Neutrophil (primary cell): Measurements from ENCODE around the gene HOXD10.

ENCODE experiments used
- H3K27ac ChIP-seq: fragments of 200-600 bp; sonication (generic); 2 replicates; pipeline ENCODE4 v1.5.1; 2016; ENCODE audit warnings: mild to moderate bottlenecking, moderate library complexity
- H3K27me3 ChIP-seq: fragments of 200-600 bp; sonication (generic); 2 replicates; pipeline ENCODE4 v1.6.0; 2016; ENCODE audit warnings: mild to moderate bottlenecking
- H3K36me3 ChIP-seq: fragments of 200-600 bp; sonication (generic); 2 replicates; pipeline ENCODE4 v1.5.1; 2017
- H3K4me1 ChIP-seq, 2 experiments: fragments of 200-600 bp in 1 of 2; sonication (generic) in 1 of 2; 1 replicate in 1 of 2; 2 replicates in 1 of 2; pipeline versions ENCODE4 v1.5.1 to v1.6.1; 2013 to 2016; ENCODE audit warnings: low read depth in 1 of 2, low read length in 1 of 2, mild to moderate bottlenecking in 1 of 2, moderate library complexity in 1 of 2; ENCODE audit not compliant: control insufficient read depth in 1 of 2, insufficient read depth in 1 of 2
- H3K4me3 ChIP-seq, 2 experiments: fragments of 200-600 bp in 1 of 2; sonication (generic) in 1 of 2; 1 replicate in 1 of 2; 2 replicates in 1 of 2; pipeline ENCODE4 v1.5.1; 2013 to 2016; ENCODE audit warnings: low read depth in 1 of 2, low read length in 1 of 2, mild to moderate bottlenecking in 1 of 2, moderate library complexity in 1 of 2
- H3K9me3 ChIP-seq: fragments of 200-600 bp; sonication (generic); 2 replicates; pipeline ENCODE4 v1.5.1; 2016
- CTCF ChIP-seq: fragments of 200-600 bp; sonication (generic); IDR thresholded peaks from 2 replicates; pipeline ENCODE4 v1.5.1; 2016; ENCODE audit warnings: antibody characterized with exemption

The HOXD10 gene

DNA sequence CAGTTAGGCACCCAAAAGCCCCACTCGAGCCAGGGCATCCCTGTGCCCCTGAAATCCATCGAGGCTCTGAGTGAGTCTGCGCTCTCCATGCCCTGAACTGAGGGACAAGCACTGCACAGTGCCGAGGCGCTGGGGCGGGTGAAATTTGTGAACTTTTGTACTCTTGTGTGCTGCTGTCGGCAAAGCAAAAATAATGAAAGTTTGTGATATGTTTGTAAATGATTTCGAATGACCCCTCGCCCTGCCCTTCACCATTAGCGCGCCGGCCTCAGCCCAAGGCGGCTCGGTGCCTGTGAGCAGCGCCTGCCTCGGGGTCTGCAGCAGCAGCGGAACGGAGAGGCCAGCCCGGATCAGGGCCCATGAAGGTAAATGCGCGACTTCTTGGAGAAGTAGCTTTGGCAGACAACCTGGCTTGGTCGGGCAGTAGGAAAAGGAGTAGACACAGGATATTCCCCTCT, 32.9 kb downstream of the HOXD10 start:
- Histone ChIP-seq H3K9me3 (no peaks in the 10 kb centered on the region), H3K36me3 (no peaks in the 10 kb centered on the region), H3K4me1 (no peaks in the 10 kb centered on the region), H3K27me3 (peaks cover 100% of the 10 kb centered on the region), H3K4me3 (no peak overlapping the region), H3K27ac (no peak overlapping the region)
- TF ChIP-seq CTCF = no peak

DNA sequence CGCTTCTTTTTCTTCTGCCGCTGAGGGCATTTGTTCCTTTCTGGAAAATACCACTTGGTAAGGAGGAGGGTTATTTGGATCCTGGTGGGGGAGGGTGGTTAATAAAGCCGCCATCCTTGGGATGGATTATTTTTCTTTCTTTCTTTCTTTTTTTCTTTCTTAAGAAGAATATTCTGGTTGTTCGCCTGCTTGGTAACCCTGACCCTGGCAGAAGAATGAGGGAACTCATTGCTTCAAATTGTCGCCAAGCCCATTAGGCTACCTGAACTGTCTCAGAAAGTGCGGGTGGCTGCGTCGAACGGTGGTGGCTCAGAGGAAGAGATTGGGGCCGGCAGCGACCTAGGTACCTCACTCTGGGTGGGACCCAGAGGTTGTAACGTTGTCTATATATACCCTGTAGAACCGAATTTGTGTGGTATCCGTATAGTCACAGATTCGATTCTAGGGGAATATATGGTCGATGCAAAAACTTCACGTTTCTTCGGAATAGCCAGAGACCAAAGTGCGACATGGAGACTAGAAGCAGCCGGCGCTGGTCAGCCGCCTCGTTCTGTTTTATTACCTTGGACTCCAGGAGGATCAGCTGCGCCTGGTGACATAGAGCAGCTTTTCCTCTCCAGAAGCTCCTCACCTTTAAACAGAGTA, 33.5 kb downstream of the HOXD10 start:
- H3K27ac ChIP-seq = no peak overlapping the region
- peaks cover 100% of the 10 kb centered on the region for H3K27me3 ChIP-seq

GRCh38 chr2:176150584-176151441, 34.2 kb downstream of the HOXD10 start:
- TF ChIP-seq CTCF = no peak
- Histone ChIP-seq H3K27ac (no peak overlapping the region), H3K4me1 (no peaks in the 10 kb centered on the region), H3K27me3 (peaks cover 100% of the 10 kb centered on the region), H3K4me3 (no peak overlapping the region), H3K36me3 (no peaks in the 10 kb centered on the region), H3K9me3 (no peaks in the 10 kb centered on the region)

More for the DNA sequence above, 33.5 kb downstream of the HOXD10 start:
- H3K9me3 ChIP-seq = no peaks in the 10 kb centered on the region
- no peaks in the 10 kb centered on the region for H3K36me3 ChIP-seq
- H3K4me1 ChIP-seq = no peaks in the 10 kb centered on the region
- no peak for TF ChIP-seq CTCF
- no peak overlapping the region for H3K4me3 ChIP-seq

DNA sequence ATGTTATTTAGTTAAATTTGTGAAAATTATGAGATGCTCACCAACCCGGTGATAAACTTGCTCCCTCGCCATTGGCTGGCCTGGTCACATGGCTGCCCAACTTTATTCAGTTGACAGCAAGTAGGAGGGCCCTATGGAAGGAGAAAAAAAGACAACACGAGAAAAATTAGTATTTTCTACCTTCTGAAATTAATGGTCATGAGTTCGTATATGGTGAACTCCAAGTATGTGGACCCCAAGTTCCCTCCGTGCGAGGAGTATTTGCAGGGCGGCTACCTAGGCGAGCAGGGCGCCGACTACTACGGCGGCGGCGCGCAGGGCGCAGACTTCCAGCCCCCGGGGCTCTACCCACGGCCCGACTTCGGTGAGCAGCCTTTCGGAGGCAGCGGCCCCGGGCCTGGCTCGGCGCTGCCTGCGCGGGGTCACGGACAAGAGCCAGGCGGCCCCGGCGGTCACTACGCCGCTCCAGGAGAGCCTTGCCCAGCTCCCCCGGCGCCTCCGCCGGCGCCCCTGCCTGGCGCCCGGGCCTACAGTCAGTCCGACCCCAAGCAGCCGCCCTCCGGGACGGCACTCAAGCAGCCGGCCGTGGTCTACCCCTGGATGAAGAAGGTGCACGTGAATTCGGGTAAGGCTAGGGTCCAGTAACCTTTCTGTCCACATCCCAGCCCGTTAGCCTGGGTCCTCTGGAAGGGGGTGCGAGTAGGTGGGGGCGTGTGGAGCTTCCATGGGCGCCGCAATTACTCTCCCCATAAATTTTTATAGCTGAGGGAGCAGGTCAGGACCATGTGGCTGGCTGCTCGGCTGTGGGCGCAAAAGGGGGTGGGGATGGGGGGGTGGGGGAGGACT, 35.1 kb downstream of the HOXD10 start, which contains the start of gene HOXD4:
HOXD4 (plus strand) TSS at position 109 of the 846 bp plus-strand sequence; CDS start at position 193, 84 bp downstream.
- H3K27me3 ChIP-seq = peaks cover 100% of the 10 kb centered on the region
- H3K9me3 ChIP-seq = no peaks in the 10 kb centered on the region
- no peaks in the 10 kb centered on the region for H3K4me1 ChIP-seq
- no peaks in the 10 kb centered on the region for H3K36me3 ChIP-seq
- TF ChIP-seq CTCF = no peak
- H3K27ac ChIP-seq = no peak within 1 kb of the TSS
- H3K4me3 ChIP-seq = no peak within 1 kb of the TSS
